HG03378 (cell line): ENCODE results near the gene AASS.

Experiments
- ATAC-seq: cut with Tn5 transposase; IDR thresholded peaks from one replicate; pipeline ENCODE4 v1.9.1; 2021; ENCODE audit warnings: mild to moderate bottlenecking, moderate library complexity; ENCODE audit not compliant: unreplicated experiment

Gene AASS

GRCh38 chr7:122123746-122124145 lies 20.3 kb downstream of the AASS start:
- no peak for ATAC-seq

DNA sequence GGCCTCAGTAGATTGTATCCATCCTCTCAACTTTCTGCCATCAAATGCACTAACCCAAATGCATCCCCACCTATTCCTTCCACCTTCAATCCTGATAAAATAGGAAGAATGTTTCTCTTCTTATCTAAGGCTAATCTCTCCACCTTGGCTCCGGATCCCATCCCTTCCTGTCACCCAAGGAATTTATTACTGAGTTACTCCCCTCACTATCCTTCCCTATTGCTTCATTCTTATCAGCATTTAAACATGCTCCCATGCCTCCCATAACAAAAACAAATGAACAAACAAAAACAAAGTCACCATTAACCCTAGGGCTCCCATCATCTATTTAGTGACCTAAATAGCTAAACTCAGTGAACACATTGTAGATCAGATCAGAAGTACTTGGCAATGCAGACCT lies 25.3 kb downstream of the AASS start:
- ATAC-seq: no peak

DNA sequence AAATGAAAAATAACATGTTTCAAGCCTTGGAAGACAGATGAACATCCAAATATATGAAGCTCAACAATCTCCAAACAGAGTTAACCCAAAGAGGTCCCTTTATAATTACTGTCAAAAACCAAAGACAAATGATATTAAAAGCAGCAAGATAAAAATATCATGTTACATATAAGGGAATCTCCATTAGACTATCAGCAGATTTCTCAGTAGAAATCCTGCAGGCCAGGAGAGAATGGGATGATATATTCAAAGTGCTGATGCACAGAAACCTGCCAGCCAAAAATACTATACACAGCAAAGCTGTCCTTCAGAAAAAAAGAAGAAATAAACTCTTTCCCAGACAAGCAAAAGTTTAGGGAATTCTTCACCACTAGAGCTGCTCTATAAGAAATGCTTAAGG lies 41.0 kb downstream of the AASS start:
- no peak for ATAC-seq

GRCh38 chr7:122100021-122100420 lies 44.0 kb downstream of the AASS start:
- no peak for ATAC-seq

DNA sequence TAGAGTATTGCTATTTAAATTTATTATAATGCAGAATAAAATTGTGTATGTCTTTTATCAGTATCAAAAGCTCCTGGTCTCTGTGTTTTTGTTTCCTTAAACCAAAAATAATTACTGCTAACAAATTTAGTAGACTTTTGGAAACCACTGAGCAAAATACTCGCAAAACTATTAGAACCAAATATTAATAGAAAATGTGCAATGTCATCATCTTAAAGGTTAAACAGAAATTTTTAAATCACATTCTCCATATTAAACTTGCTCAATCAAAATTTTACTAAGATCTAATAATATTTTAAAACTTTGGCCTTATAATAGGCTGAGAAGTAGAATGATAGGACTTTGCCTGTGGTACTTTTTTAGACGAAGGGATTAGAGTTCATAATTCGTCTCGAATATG lies 48.4 kb downstream of the AASS start:
- no peak for ATAC-seq

GRCh38 chr7:122094549-122094948 lies 49.5 kb downstream of the AASS start:
- no peak for ATAC-seq

GRCh38 chr7:122092964-122093797 lies 50.9 kb downstream of the AASS start:
- ATAC-seq: peak; percentile 97

- ATAC-seq: no peak
These were observed 61.4 kb downstream of the AASS start for GRCh38 chr7:122082670-122083069.

DNA sequence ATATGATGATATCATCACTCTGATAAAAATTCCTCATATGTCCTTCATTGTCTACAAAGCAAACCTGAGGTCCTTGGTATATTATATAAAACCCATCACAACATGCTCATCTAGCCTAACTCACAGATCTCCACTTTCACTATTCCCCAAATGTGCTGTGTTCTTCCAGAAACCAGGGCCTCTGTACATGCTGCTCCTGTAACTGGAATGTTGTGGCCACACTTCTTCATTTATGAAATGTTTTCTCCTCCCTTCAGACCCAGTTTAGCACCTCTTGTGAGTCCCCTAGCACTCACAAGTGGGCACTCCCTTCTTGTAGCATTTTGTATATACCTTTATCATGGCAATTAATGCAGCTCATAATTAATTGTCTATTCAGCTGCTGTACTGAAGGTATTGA lies 61.9 kb downstream of the AASS start:
- no peak for ATAC-seq

DNA sequence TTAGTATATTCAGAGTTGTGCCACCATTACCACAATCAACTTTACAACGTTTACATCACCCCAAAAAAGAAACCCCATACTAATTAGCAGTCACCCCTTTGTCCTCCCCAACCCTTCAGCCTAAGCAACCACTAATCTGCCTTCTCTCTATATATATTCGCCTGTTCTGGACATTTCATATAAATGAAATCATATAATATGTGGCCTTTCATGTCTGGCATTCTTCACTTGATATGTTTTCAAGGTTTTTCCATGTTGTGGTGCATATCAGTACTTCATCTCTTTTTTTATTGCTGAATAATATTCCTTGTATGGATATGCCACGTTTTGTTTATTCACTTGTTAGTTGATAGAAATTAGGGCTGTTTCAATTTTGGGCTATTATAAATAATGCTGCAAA lies 70.4 kb downstream of the AASS start:
- ATAC-seq: no peak

DNA sequence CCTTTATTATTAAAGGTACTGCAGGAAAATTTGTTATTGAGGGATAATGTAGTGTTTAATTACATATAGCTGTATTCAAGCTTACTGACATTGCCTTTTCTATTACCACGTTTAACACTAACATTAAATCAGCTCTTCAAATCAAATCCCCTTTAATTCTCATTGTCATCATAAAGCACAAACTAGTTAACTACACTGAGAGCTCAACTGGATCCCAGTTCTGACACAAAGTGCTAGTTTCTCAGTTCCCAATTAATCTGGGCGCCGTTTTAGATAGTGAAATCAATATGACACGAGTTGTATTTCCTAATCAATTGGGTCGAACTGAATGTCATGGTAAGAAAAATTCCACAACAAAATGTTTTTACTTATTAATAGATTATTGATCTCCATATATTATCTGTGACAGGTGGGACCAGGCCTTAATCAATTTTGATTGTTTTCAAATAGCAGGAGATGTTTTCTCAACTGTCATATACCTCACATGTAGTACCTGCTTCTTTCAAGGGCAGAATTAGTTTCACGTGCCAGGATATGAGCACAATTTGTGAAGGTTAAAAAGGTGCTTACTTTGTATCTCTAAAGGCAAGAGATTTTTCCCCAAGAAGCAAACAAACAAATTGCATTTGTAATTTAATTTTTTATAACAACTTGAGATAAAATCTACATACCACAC lies 71.0 kb downstream of the AASS start:
- ATAC-seq: no peak

- no peak for ATAC-seq
These were observed 71.8 kb downstream of the AASS start for GRCh38 chr7:122072272-122072671.

DNA sequence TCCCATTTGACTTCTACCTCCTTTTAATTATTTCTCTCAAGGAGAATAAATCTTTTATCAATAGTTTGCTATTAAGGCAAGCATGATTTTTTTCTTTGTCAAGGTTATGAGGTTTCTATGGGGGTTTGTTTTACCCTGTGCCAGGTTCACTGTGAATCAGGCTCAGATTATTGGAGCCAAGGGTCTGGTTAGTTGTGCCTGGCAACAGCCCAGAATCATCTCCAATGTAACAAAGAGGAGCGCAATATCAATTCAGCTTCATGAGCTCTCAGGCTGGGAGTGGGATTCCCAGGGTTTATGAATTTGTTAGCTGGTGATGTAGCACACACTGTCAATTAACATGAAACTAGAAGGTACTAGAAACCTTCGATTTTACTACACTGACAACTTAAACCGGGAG lies 73.2 kb downstream of the AASS start:
- no peak for ATAC-seq

- no peak for ATAC-seq
These were observed 74.0 kb downstream of the AASS start for GRCh38 chr7:122070062-122070461.

DNA sequence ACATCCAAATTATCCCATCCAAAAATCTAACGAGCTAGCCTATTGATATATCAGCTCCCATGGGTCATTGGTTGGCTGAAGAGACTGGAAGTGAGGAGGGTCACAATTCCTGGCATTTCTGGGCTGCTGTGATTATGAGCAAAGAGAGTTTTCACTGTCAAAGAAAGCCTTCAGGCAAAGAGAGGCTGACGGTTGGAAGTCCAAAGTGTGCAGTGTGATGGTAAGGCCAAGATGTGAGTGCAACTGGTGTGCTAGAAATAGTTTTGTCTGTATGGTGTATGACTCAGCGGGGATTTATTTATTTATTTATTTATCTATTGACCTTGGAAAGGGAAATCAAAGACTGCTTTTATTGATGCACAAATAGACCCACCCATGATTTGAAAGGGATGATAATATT lies 75.0 kb downstream of the AASS start:
- ATAC-seq: no peak

DNA sequence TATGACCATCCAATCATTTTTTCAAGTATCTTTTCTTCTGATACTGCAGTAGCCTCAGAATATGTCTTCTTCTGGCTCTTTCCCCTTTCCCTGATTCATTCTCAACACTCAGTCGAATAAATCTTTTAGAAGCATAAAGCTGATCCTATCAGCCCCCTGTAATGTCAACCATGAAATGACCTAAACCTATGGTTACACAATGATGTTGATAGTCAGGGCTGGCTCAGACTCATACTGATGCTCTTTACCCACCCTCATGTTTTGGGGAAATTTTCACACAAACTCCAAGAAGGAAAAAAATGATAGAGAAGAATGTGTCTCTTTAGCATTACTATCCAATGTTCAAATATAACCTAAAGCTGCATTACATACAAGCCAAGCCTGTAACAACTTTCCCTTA lies 76.0 kb downstream of the AASS start:
- ATAC-seq: no peak

- no peak for ATAC-seq
These were observed 77.0 kb downstream of the AASS start for GRCh38 chr7:122067077-122067476.

- ATAC-seq: no peak
These were observed 79.1 kb downstream of the AASS start for GRCh38 chr7:122064971-122065370.

DNA sequence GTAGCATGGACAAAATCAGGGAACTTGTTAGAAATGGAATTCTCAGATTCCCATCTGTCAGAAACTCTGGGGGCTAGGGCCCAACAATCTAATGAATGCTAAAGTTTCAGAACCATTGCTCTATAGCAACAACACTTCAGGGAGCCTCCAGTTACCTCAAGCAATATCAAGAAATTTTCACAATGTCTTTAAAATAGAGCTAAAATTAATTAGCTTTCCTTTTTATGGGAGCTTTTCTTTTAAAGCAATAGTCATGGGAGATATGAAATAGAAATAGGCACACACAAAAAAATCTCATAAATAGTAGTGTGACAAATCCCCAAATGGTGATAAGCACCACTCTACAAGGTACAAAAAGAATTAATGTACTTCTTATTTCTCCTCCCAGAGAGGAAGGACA lies 80.9 kb downstream of the AASS start:
- no peak for ATAC-seq

DNA sequence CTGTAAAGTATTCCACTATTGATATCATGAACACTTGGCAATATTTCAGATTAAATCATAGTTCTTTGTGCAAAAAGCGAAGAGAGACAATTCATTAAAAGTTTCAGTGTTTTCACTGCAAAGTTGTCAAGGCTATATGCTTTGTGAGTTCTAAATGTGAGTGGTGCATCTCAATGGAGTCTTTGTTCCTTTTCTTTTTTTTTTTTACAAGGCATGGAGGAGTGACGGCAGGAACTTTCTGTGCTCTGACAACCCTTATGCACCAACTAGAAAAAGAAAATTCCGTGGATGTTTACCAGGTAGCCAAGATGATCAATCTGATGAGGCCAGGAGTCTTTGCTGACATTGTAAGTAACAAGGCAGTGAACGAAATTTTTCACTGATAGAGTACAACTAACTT lies 84.5 kb downstream of the AASS start:
- ATAC-seq: no peak

GRCh38 chr7:122056977-122057376 lies 87.1 kb downstream of the AASS start:
- ATAC-seq: no peak

GRCh38 chr7:122055073-122055472 lies 89.0 kb downstream of the AASS start:
- ATAC-seq: no peak

DNA sequence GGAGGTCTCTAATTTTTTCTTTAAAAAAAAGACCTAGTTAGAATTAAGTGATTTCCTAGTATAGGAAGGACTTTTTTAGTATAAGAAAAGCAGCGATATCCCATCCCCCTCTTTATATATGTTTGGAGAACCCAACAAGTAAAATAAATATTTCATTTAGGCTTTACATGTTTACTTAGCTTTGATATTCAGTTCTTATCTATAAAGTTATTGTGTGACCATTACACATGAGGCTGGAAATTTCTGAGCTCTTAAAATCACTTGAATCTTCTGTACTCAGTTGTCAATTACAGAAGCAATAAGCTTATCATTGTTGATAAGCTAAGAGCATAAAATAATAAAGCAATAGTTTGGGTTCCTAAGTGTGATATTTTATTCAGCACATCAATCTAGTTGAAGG lies 89.7 kb downstream of the AASS start:
- ATAC-seq: no peak
